Esophagus muscularis mucosa (tissue), 4 donors: Measurements from ENCODE around the gene ATF7. TPM values are rescaled to one million over a fixed set of nuclear protein-coding genes. Genes with fewer than 3 reads are reported as not detected.
A peak's percentile ranks its signal among the peaks of the same experiment; 100 is the strongest.

Experiments used
- DNase-seq: peaks from one replicate; pipeline ENCODE4 v3.0.0-alpha.2; 2017; ENCODE audit errors: extremely low spot score
- H3K27ac ChIP-seq, 4 donors: fragments of 200-600 bp; sonication (generic); replicated peaks in 1 of 4; 1 replicate in 3 of 4; 2 replicates in 1 of 4; pipeline ENCODE4 v1.5.1; 2016 to 2019; ENCODE audit warnings: mild to moderate bottlenecking in 1 of 4
- H3K27me3 ChIP-seq, 4 donors: fragments of 200-600 bp; sonication (generic); one replicate each; pipeline versions ENCODE4 v1.5.1 to v1.6.0; 2016 to 2019
- H3K36me3 ChIP-seq, 4 donors: fragments of 200-600 bp; sonication (generic); one replicate each; pipeline ENCODE4 v1.5.1; 2016 to 2019
- H3K4me1 ChIP-seq, 4 donors: fragments of 200-600 bp; sonication (generic); one replicate each; pipeline ENCODE4 v1.5.1; 2016 to 2019
- H3K4me3 ChIP-seq, 4 donors: fragments of 200-600 bp; sonication (generic); 1 replicate in 2 of 4; 2 replicates in 2 of 4; pipeline ENCODE4 v1.5.1; 2016 to 2019; ENCODE audit warnings: mild to moderate bottlenecking in 4 of 4, moderate library complexity in 1 of 4
- H3K9me3 ChIP-seq, 4 donors: fragments of 200-600 bp; sonication (generic); 1 replicate in 3 of 4; 2 replicates in 1 of 4; pipeline ENCODE4 v1.5.1; 2016 to 2019
- CTCF ChIP-seq, 3 experiments: fragments of 200-600 bp in 2 of 3; fragments of 450-650 bp in 1 of 3; sonication (generic) in 2 of 3; IDR thresholded peaks; one replicate each; pipeline ENCODE4 v1.5.1; 2017 to 2019; ENCODE audit warnings: antibody characterized with exemption in 3 of 3, mild to moderate bottlenecking in 2 of 3, moderate library complexity in 1 of 3
- EP300 ChIP-seq: sonication (generic); formaldehyde crosslinking; IDR thresholded peaks from one replicate; pipeline ENCODE4 v1.6.1; 2017; ENCODE audit warnings: antibody characterized with exemption
- POLR2A ChIP-seq: fragments of 450-650 bp; IDR thresholded peaks from one replicate; pipeline ENCODE4 v1.6.1; 2017; ENCODE audit warnings: antibody characterized with exemption, moderate library complexity, mild to moderate bottlenecking, low read depth
- POLR2AphosphoS5 ChIP-seq, 2 donors: sonication (generic); formaldehyde crosslinking; IDR thresholded peaks; one replicate each; pipeline ENCODE4 v1.6.1; 2017; ENCODE audit warnings: antibody characterized with exemption in 2 of 2
- WGBS: methylation state at CpG from one replicate; pipeline ENCODE4 v1.1.5; 2018; 5-methylcytosine and 5-hydroxymethylcytosine counted together
- intact Hi-C: fragments of 100-400 bp; cut with DNase I; formaldehyde crosslinking; loops from one replicate; pipeline ENCODE4 v1.15.1; 2023
- total RNA-seq, 4 donors: library from RNA; depleted of rRNA; stranded (reverse); fragments of >200 nt; gene quantifications; one replicate each; pipeline versions ENCODE4 v1.1.0 to v1.2.1, GENCODE V29; 2016

ATF7 gene
- total RNA-seq, 4 donors from 2014 or later, result 23.5 to 43.6 (median 37.1) TPM

- Histone ChIP-seq H3K27ac (peak overlapping the region; percentile 28 to 50 (median 40)), H3K4me1 (peaks cover 36 to 94% (median 89%) of the 10 kb centered on the region in 4 donors), H3K27me3 (no peaks in the 10 kb centered on the region), H3K9me3 (no peaks in the 10 kb centered on the region), H3K4me3 (peak overlapping the region; percentile 15 to 35 (median 26)), H3K36me3 (peaks cover 0 to 19% (median 8%) of the 10 kb centered on the region in 4 donors)
- no peak for DNase-seq
- intact Hi-C loops, result no loop called here
- 6% methylated on average over 3 of the region's 3 CpGs for WGBS
- TF ChIP-seq CTCF (IDR thresholded peaks at IDR 0.05), result no peak
- TF ChIP-seq EP300, result no peak
- TF ChIP-seq POLR2A, result no peak
- no peak for TF ChIP-seq POLR2AphosphoS5 (IDR thresholded peaks at IDR 0.05)
Observed at GRCh38 chr12:53618275-53618674, 7.9 kb downstream of the ATF7 start.

- Histone ChIP-seq H3K27me3 (no peaks in the 10 kb centered on the region), H3K4me1 (peaks cover 32 to 93% (median 87%) of the 10 kb centered on the region in 4 donors), H3K27ac (peak overlapping the region; percentile 28 to 50 (median 40)), H3K36me3 (peaks cover 0 to 19% (median 9%) of the 10 kb centered on the region in 4 donors), H3K9me3 (no peaks in the 10 kb centered on the region), H3K4me3 (peak overlapping the region; percentile 15 to 35 (median 26))
- no peak for DNase-seq
- TF ChIP-seq POLR2A, result no peak
- no peak for TF ChIP-seq CTCF (IDR thresholded peaks at IDR 0.05)
- no peak for TF ChIP-seq EP300
- TF ChIP-seq POLR2AphosphoS5 (IDR thresholded peaks at IDR 0.05), result no peak
- whole genome bisulfite sequencing, result 43% methylated on average over 3 of the region's 3 CpGs
- intact Hi-C loops, result no loop called here
Observed at GRCh38 chr12:53617700-53618099, 8.5 kb downstream of the ATF7 start.

GRCh38 chr12:53616950-53617349 lies 9.2 kb downstream of the ATF7 start:
- H3K36me3 ChIP-seq, result peaks cover 0 to 20% (median 10%) of the 10 kb centered on the region in 4 donors
- H3K27ac ChIP-seq, result peak overlapping the region in 3 of 4 donors; percentile 28 to 50 (median 37)
- H3K4me1 ChIP-seq, result peaks cover 30 to 93% (median 84%) of the 10 kb centered on the region in 4 donors
- TF ChIP-seq POLR2AphosphoS5 (IDR thresholded peaks at IDR 0.05) (no peak), EP300 (no peak)
- DNase-seq, result no peak
- intact Hi-C loops, result no loop called here
- 70% methylated on average over 4 of the region's 4 CpGs for WGBS
- H3K27me3 ChIP-seq, result no peaks in the 10 kb centered on the region
- H3K9me3 ChIP-seq, result no peaks in the 10 kb centered on the region
- no peak overlapping the region for H3K4me3 ChIP-seq

GRCh38 chr12:53613821-53614220 lies 12.4 kb downstream of the ATF7 start:
- intact Hi-C loops, result no loop called here
- DNase-seq, result no peak
- peaks cover 18 to 68% (median 58%) of the 10 kb centered on the region in 4 donors for H3K4me1 ChIP-seq
- H3K27me3 ChIP-seq, result no peaks in the 10 kb centered on the region
- H3K36me3 ChIP-seq, result peaks cover 0 to 27% (median 14%) of the 10 kb centered on the region in 4 donors
- no peak overlapping the region for H3K4me3 ChIP-seq
- 70% methylated on average over 1 of the region's 1 CpG for WGBS
- no peaks in the 10 kb centered on the region for H3K9me3 ChIP-seq
- no peak overlapping the region for H3K27ac ChIP-seq
- no peak for TF ChIP-seq EP300
- no peak for TF ChIP-seq POLR2AphosphoS5 (IDR thresholded peaks at IDR 0.05)
- TF ChIP-seq POLR2A, result no peak
- TF ChIP-seq CTCF (IDR thresholded peaks at IDR 0.05), result no peak

- no peak for DNase-seq
- no peak overlapping the region for H3K27ac ChIP-seq
- intact Hi-C loops, result no loop called here
Observed at GRCh38 chr12:53612978-53613377, 13.2 kb downstream of the ATF7 start.

More at GRCh38 chr12:53612978-53613377, 13.2 kb downstream of the ATF7 start:
- no peak overlapping the region for H3K4me3 ChIP-seq
- H3K27me3 ChIP-seq, result no peaks in the 10 kb centered on the region
- H3K4me1 ChIP-seq, result peaks cover 10 to 60% (median 50%) of the 10 kb centered on the region in 4 donors
- H3K36me3 ChIP-seq, result peaks cover 0 to 31% (median 15%) of the 10 kb centered on the region in 4 donors
- H3K9me3 ChIP-seq, result no peaks in the 10 kb centered on the region
- 74% methylated on average over 2 of the region's 2 CpGs for WGBS
- no peak for TF ChIP-seq POLR2AphosphoS5 (IDR thresholded peaks at IDR 0.05)
- no peak for TF ChIP-seq CTCF (IDR thresholded peaks at IDR 0.05)
- TF ChIP-seq EP300, result no peak
- TF ChIP-seq POLR2A, result no peak
